Activated CD4-positive, alpha-beta T cell treated with anti-CD3 and anti-CD28 coated beads, Interleukin-2, Interleukin-4, amounts not matched to agents 100 ng/mL and 50 ng/mL, durations not matched to agents 16 hours and 8 hours (primary cell): ENCODE measurements around the gene EVA1C.
"Not testable (repeated sequence)": the region's sequence is repeated elsewhere in the genome, so short reads cannot be mapped to it uniquely, and the experiment has no call there.

Source experiments
- DNase-seq: peaks from one replicate; pipeline ENCODE4 v3.0.0-alpha.2; 2020; ENCODE audit warnings: low spot score

Gene EVA1C, protein sequence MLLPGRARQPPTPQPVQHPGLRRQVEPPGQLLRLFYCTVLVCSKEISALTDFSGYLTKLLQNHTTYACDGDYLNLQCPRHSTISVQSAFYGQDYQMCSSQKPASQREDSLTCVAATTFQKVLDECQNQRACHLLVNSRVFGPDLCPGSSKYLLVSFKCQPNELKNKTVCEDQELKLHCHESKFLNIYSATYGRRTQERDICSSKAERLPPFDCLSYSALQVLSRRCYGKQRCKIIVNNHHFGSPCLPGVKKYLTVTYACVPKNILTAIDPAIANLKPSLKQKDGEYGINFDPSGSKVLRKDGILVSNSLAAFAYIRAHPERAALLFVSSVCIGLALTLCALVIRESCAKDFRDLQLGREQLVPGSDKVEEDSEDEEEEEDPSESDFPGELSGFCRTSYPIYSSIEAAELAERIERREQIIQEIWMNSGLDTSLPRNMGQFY

DNA sequence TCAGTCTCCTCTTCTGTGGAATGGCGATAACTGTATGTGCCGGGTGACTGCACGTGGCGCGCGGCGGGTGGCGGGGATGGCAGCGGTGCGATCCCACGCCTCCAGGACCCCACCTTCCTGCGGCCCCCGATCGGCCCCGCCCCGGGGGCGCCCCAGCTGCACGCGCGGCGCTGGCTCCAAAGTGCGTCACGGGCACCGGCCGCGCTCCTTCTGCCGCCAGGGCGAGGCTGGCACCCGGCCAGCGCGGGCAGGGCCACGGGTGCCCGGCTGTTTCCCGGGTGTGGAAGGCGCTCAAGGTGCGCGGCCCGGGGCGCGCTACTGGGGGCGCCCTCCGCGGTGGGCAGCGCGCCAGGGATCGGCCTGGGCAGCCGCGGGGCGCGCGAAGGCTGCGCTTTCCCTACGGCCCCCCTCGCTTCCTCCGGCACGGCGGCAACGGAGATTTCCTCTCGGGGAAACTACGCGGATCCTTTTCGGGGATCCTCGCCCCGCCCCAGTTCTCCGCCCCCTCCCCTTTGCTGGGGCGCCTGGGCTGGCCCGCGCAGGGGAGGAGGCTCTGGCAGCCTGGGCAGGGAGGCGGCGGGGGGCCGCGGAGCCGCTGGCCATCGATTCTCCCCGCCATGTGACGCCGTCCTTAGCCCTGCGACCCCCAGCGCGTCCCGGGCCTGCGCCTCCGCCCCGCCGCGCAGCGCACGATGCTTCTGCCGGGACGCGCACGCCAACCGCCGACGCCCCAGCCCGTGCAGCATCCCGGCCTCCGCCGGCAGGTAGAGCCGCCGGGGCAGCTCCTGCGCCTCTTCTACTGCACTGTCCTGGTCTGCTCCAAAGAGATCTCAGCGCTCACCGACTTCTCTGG is at the start of gene EVA1C:
Gene EVA1C, plus strand, starts transcription at position 545 of the 853 bp plus-strand sequence. Its CDS starts 148 bp downstream, at position 693.
- peak; percentile 60 for DNase-seq

DNA sequence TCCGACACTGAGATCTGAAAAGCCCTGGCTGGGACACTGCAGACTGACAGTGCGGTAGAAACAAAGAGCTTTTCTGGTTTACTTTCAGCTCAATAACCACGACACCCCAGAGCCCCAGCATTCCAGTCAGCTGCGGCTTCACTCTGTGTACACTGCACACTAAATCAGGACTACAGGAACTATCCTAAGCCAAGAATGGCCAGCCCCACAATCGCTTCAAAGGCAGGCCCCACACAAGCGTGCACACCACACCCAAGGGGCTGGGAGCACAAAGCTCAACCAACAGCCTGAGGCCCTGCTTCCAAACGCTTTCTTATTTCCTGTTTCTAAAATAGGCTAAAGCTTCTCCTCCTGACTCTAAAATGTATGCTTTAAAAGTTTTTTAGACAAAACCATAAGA is 48.1 kb upstream of the EVA1C start:
- no peak for DNase-seq

DNA sequence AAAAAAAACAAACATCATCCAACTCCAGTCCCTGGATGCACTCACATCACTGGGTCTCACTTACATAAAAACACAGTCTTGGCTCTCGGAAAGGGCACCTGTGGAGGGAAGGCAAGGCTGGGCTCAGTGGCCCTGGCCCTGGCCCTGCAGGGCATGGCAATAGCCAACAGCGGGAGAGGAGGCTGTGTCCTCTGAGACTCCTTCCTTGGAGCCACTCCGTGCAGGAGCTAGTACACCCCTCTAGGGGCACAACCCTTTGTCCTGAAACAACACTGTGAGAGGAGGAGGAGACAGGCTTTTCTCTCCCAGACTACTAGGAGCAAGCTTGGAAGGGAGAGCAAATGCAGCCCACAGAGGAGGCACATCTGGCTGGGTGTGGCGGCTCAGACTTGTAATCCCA is 47.7 kb upstream of the EVA1C start:
- no peak for DNase-seq

DNA sequence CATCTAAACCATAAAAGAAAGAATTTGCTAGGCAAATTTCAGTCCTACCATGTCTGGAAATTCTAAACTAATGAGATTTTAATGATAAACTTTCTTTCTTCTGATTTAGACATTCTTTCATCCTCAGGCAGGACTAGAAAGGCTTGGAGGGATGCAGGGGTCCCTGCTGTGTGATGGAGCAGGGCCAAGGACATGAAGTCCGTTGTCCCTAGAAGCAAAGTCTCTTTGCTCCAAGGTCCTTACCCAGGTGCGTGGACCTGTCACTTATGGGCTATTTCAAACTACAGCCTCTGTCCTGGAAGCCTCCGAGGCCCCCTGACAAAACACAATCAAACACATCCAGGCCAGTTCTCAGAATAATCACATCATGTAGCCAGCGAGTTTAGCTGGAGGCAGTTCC is 46.3 kb upstream of the EVA1C start:
- no peak for DNase-seq

DNA sequence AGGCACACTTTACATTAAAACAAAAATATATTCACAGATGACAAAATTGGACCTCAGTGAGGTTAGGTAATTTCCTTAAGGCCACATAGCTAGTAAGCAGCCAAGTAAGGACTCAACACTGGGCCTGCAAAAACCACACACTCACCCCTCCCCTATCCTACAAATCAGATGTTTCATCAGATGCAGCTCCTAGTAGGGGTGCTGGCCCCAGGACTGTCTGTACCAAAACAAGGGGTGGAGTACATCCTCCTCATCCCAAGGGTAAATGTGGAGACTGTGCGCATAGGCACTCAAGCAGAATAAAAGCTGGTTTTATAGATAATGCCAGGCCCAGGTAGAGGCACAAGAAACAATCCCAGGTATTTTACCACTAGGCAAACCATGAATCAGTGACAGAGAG is 45.3 kb upstream of the EVA1C start:
- DNase-seq = no peak

DNA sequence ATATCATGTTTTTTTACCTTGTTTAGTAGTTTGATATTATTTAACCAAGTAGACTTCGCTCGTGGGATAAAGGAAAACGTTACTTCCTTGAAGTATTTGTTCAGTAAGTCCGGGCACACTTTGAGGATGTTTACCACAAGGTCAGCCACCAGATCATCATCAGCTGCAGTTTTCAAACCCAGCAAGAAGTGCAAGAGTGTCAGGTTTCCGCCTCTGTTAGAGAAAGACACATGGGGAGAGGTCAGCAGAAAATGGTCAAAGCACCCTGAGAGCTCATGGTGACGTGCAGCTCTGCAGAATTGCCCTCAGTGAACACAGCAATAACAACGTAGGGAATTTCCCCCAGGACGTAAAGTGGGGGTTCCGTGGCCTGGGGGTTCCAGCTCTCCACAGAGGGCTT is 44.1 kb upstream of the EVA1C start:
- DNase-seq = no peak

DNA sequence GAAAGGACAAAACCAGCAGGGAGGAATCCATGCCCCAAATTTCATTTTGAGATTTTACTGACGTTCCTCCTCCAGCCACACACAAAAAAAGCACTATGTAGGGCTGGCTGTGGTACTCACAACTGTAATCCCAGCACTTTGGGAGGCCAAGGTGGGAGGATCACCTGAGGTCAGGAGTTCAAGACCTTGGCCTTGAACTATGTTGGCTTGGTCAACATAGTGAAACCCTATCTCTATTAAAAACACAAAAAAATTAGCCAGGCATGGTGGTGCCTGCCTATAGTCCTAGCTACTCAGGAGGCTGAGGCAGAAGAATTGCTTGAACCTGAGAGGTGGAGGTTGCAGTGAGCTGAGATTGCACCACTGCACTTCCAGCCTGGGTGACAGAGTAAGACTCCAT is 43.5 kb upstream of the EVA1C start:
- not testable (repeated sequence) for DNase-seq

DNA sequence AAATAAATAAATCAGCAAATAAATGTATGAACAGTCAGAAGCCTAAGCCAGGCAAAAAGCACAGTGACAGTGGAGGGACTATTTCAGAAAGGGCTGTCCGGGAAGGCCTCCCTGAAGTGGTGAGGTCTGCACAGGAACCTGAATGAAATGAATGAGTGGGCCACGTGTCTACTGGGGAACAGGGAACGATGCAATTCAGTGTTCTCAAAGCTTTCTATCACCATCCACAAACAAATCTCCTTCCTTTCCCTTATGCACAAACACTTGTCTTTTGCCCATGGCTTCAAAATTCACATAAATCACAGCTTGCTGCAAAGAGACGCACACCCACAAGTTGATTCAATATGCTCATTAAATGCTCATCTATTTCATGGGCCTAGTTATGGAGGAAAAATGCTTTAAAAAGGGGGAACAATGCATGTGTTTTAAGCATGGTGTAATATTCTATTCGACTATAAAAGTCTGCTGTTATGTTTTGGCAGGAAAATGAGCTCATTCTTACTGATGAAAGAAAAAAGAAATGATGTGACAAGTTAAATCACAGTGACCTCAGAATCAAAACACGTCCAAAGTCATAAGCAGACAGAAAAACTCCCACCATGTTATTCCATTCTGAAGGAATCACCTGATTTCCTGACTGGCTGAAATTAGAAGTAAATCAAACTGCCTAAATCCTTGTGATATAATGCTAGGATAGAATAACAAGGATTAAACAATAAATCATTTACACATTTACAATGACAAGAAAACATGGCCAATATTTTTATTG is 41.3 kb upstream of the EVA1C start:
- DNase-seq = no peak

DNA sequence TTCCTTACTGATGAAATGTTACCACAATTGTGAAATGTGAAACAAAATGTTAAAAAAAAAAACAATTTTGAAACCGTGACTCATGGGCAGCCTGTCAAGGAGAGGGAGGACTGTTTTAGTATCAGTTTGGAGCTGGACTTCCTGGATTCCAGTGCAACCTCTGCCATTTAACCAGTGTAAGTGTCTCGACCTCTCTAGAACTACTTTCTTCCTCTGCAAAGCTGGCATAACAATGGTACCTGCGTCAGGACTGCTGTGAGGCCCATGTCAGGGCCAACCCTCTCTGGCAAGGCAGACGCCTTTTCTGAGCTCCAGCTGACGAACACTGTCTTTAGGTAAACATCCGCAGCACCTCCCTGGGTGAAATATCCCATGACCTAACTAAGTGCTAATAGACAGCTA is 40.6 kb upstream of the EVA1C start:
- peak; percentile 31 for DNase-seq

DNA sequence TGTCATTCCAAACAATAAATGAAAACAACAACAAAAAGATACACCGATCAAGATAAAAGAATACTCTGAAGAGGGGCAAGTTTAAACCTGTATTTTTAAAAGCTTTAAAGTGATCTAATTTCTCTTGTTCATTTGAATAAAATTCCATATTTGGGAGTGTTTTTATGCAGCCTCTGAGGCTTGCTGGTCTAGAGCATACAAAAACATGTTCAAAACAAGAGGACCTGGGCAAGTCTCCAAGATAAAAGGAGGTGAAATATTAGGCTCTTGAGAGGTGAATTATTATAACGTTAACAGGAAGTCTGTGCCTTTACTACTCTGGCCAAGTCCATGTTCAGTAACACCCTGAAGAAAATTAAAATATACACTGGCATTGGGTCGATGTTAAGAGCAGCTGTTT is 39.8 kb upstream of the EVA1C start:
- no peak for DNase-seq

DNA sequence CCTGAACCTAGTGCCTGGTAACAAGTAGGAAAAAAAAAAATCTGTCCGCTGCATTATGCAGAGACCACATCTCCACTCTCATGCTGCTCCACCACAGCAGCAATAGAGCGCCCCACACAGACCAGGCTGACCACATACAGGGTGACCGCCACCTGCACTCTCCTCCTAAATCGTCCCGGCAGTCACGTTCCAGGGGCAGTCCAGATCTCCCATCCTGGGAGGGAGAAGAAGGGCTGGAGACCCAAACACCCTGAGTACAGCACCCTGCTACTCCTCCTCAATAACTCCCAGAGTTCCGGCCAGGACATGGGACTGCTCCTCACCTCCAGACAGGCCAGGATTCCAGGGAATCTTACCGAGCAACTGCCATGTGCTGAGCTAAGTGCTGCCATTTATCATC is 35.0 kb upstream of the EVA1C start:
- DNase-seq = no peak

DNA sequence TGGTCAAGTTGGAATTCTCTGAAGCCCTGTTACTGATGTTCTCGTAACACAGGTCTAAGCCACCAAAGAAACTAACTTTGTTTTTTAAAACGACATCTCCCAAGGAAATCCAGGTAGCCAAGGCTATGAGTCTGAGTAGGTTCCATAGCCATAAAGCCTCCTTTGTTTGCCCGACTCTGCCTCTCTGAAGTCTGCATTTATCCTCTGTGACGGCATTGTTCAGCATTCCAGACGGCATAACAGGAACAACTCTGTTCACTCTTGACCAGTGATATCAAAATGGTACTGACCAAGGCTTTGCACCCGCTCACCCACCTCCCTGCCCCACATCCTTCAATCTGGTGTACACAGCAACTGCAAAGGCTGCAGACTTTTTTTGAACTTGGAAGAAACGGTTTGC is 34.5 kb upstream of the EVA1C start:
- DNase-seq = no peak

DNA sequence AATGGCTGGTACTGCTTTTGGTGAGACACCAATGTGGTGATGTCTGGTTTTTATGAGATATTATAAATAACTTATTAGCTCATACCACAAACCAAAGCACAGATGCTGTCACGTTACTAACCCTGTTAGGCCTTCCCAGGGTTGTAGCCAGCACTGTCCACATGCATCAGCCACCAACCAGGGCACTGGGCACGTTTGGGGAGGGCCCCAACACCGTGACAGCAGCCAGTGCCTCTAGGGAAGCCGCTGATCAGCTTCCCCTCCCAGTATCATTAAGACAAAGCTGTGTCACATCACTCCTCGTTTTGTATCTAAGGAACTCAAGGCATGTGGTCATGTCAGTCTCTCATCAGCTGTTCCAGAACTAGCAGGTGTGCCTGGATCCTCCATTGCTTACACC is 33.5 kb upstream of the EVA1C start:
- no peak for DNase-seq

DNA sequence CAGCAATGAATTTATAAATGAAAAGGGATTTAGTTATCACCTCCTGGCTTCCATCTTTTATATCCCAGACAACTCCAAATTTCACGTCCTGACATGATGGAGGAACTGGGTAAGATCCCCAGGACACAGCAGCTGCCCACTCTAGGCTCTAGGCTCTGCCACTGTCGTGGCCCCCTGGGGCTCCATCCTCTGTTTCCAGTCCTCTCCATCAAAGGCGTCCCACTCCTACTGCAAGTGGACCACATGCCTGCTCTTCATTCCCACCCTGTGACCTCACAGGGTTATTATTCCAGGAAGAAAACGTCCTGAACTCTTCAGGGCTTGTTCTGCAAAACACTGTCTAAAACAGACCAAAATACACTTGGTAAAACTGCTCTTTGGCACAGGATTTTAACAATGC is 31.6 kb upstream of the EVA1C start:
- no peak for DNase-seq

DNA sequence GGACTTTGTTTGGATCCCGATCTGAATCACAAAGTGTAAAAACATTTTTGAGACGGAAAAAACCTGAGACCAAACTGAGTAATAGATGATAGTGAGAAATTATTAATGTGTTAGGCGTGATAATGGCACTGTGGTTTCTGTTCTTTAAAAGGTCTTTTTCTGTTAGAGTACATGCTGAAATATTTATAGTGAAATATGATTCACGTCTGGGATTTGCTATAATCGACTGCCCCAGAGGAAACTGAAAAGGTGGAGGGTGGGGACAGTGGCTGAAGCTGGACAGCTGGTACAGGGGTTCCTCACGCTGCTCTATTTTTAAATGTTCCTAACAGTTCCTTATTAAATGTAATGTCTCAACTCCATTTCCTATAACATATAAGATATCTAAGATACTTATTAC is 30.9 kb upstream of the EVA1C start:
- DNase-seq = no peak

DNA sequence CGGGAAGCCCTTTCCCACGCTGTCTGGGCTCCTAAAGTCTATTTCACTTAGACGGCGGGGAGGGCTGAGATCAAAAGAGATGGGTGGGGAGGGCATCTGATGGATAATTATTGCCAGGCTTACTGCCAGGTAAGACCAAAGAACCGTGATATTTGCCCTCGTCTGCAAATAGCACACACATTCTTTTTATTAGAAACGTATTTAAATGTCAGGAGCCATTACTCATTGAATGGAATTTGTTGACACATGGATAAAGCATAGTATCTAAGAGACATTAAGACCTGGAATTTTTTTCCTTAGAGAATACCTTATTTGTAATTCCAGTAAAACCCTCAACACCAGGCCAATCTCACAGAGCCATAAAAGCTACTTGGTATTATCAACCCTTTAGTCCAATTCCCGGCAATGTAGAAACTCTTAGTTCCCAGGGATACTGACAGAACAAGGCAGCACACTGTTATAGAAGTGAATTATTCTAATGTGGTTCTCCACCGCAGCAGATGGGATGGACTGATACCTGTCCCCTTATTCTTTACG is 30.3 kb upstream of the EVA1C start:
- DNase-seq = no peak

DNA sequence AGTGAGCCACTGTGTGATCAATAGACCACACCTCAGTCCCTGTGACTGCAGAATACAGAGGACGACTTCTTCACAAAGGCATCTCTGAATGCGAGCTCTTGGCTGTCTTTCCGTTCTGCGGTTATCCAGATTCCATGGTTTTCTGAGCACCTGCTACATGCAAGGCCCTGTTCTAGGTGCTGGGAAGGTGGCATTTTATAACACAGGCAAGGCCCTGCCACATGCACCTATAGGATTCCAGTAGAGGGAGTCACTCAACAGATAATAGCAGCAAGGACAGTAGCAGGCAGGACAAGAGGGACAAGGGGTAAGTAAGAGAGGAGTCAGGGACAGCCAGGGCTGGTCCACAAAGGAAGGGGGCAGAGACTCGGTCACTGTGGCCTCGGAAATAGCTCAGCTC is 28.7 kb upstream of the EVA1C start:
- DNase-seq = no peak

DNA sequence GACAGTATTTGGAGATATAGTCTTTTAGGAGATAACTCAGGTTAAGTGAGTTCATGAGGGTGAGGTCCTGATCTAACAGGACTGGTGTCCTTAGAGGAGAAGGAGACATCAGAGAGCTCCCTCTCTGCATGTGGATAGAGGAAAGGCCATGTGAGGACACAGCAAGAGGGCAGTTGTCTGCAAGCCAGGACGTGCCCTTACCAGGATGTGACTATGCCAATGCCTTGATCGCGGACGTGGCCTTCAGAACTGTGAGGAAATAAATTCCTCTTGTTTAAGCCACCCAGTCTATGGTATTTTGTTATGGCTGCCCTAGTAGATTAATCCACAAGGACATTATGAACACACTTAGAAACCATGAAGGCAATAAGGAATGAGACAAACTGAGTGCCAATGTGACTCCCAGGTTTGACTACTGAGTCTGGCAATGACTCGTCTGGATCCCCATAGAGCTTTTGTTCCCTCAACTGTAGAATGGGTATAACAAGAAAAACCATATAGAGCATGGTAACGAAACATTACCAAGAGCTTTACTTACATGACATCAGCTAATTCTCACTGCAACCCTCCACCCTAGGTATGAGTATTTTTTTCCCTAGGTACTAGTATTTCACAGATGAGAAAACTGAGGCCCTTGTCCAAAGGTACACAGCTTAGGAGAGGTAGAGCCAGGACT is 26.2 kb upstream of the EVA1C start:
- DNase-seq = no peak

DNA sequence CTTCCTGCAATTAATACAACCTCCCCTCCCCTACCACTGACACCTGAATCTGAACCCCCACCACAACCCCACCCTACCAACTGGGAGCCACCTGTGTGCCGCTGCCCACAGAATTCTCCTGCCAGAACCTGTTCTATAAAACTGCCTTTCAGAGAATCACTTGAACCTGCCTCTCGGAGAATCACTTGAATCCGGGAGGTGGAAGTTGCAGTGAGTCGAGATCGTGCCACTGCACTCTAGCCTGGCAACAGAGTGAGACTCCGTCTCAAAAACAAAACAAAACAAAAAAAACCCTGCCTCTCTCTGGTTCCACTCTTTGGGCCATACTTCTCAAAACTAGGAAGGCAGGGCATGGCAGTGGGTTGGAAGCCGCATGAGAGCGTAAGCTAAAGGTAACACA is 25.4 kb upstream of the EVA1C start:
- no peak for DNase-seq

DNA sequence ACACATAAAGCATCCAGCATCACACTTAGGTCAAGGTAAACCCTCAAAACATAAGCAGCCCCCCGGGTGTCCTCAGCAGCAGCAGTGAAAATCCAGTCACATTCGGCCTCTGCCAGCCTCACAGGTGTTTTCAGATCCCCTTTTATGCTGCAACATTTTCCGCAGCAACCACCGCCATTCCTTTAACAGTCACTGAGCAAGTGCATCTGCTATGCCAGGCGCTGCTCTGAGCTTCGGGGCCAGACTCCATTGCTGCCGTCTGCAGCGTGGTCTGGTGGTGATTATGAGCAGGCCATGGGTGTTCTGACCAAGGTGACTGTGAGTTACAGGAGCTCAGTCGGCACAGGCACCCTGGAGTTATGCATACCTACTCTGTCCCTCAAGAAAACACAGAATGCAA is 24.2 kb upstream of the EVA1C start:
- DNase-seq = no peak

DNA sequence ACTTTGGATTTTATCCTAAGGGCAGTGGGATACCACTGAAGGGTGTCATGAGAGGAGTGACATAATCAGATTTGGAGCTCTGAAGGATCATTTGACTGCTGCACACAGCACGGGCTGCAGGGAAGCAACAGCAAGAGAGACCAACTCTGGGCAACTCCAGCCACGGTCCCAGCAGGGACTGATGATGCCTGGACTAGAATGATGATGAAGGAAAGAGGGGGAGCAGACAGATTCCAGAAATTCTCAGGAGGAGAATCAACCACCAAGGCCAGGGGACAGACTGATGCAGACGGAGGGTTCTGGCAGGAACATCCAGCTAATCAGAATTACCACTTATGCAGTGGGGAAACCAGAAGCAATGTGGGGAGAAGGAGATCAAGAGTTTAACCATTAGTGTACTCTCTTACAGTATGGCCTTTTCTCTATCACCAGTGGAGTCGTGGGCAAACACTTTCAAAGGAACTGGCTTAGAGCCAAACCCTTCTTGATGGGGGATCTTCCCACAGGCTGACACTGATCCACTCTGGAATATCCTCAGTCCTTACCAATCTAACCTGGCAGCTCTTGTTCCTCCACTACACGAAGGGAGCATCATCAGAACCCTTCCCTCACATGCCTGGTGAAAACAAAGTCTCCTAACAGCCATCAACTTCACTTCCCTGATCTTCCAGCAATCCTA is 23.0 kb upstream of the EVA1C start:
- no peak for DNase-seq
